ENCODE measurements around the gene CDH8. TPM values are rescaled to one million over a fixed set of nuclear protein-coding genes. Genes with fewer than 3 reads are reported as not detected.

The CDH8 gene
- total and polyA plus RNA-seq, 4 donors: 0.02 to 3.1 (median 0.30) TPM

- H3K27me3 ChIP-seq (ENCODE audit: control insufficient read depth in 3 of 3, insufficient read depth in 3 of 3, low read length in 2 of 3): no peaks in the 10 kb centered on the region
- ATAC-seq (ENCODE audit: insufficient read depth, low FRiP score): no peak
- no peak for TF ChIP-seq CTCF (IDR thresholded peaks at IDR 0.05; ENCODE audit: control extremely low read depth, extremely low read depth)
- H3K9ac ChIP-seq (ENCODE audit: insufficient read depth in 1 of 2, low read length in 2 of 2): no peak overlapping the region
- H3K27ac ChIP-seq (ENCODE audit: low read depth in 1 of 2, low read length in 1 of 2): no peak overlapping the region
- no peaks in the 10 kb centered on the region for H3K9me3 ChIP-seq (ENCODE audit: control insufficient read depth in 4 of 4, insufficient read depth in 3 of 4, low read length in 3 of 4)
- H3K4me3 ChIP-seq: no peak overlapping the region
- H3K4me1 ChIP-seq (ENCODE audit: control insufficient read depth in 5 of 5, insufficient read depth in 5 of 5, low read length in 5 of 5): no peaks in the 10 kb centered on the region
- DNase-seq: no peak
- no peaks in the 10 kb centered on the region for H3K36me3 ChIP-seq (ENCODE audit: control insufficient read depth in 4 of 4, insufficient read depth in 4 of 4, low read length in 4 of 4)
- WGBS, 2 donors: 40 to 57% methylated on average over 3 of the region's 3 CpGs
These were observed 92.2 kb downstream of the CDH8 start for GRCh38 chr16:61944004-61944403.

- ATAC-seq (ENCODE audit: insufficient read depth, low FRiP score) (no peak), DNase-seq (no peak)
- no peaks in the 10 kb centered on the region for H3K9me3 ChIP-seq (ENCODE audit: control insufficient read depth in 4 of 4, insufficient read depth in 3 of 4, low read length in 3 of 4)
- WGBS, 2 donors: 95% methylated on average over 10 of the region's 10 CpGs
- H3K27ac ChIP-seq (ENCODE audit: low read depth in 1 of 2, low read length in 1 of 2): no peak overlapping the region
- no peaks in the 10 kb centered on the region for H3K27me3 ChIP-seq (ENCODE audit: control insufficient read depth in 3 of 3, insufficient read depth in 3 of 3, low read length in 2 of 3)
- H3K4me3 ChIP-seq: no peak overlapping the region
- H3K4me1 ChIP-seq (ENCODE audit: control insufficient read depth in 5 of 5, insufficient read depth in 5 of 5, low read length in 5 of 5): no peaks in the 10 kb centered on the region
- no peak overlapping the region for H3K9ac ChIP-seq (ENCODE audit: insufficient read depth in 1 of 2, low read length in 2 of 2)
- no peaks in the 10 kb centered on the region for H3K36me3 ChIP-seq (ENCODE audit: control insufficient read depth in 4 of 4, insufficient read depth in 4 of 4, low read length in 4 of 4)
- no peak for TF ChIP-seq CTCF (IDR thresholded peaks at IDR 0.05; ENCODE audit: control extremely low read depth, extremely low read depth)
These were observed 95.6 kb downstream of the CDH8 start for GRCh38 chr16:61940611-61941010.

- Histone ChIP-seq H3K4me1 (ENCODE audit: control insufficient read depth in 5 of 5, insufficient read depth in 5 of 5, low read length in 5 of 5) (no peaks in the 10 kb centered on the region), H3K9ac (ENCODE audit: insufficient read depth in 1 of 2, low read length in 2 of 2) (no peak overlapping the region), H3K27ac (ENCODE audit: low read depth in 1 of 2, low read length in 1 of 2) (no peak overlapping the region), H3K27me3 (ENCODE audit: control insufficient read depth in 3 of 3, insufficient read depth in 3 of 3, low read length in 2 of 3) (no peaks in the 10 kb centered on the region), H3K4me3 (no peak overlapping the region), H3K36me3 (ENCODE audit: control insufficient read depth in 4 of 4, insufficient read depth in 4 of 4, low read length in 4 of 4) (no peaks in the 10 kb centered on the region), H3K9me3 (ENCODE audit: control insufficient read depth in 4 of 4, insufficient read depth in 3 of 4, low read length in 3 of 4) (no peaks in the 10 kb centered on the region)
- ATAC-seq (ENCODE audit: insufficient read depth, low FRiP score) (no peak), DNase-seq (no peak)
- TF ChIP-seq CTCF (IDR thresholded peaks at IDR 0.05; ENCODE audit: control extremely low read depth, extremely low read depth): no peak
These were observed 98.6 kb downstream of the CDH8 start for GRCh38 chr16:61937646-61938045.

- H3K4me3 ChIP-seq: no peak overlapping the region
- H3K36me3 ChIP-seq (ENCODE audit: control insufficient read depth in 4 of 4, insufficient read depth in 4 of 4, low read length in 4 of 4): no peaks in the 10 kb centered on the region
- H3K27me3 ChIP-seq (ENCODE audit: control insufficient read depth in 3 of 3, insufficient read depth in 3 of 3, low read length in 2 of 3): no peaks in the 10 kb centered on the region
- ATAC-seq (ENCODE audit: insufficient read depth, low FRiP score) (no peak), DNase-seq (peak in 2 of 3 donors; percentile 12 to 15)
- TF ChIP-seq CTCF (IDR thresholded peaks at IDR 0.05; ENCODE audit: control extremely low read depth, extremely low read depth): no peak
- 79 to 85% methylated on average over 2 of the region's 2 CpGs for WGBS, 2 donors
- H3K4me1 ChIP-seq (ENCODE audit: control insufficient read depth in 5 of 5, insufficient read depth in 5 of 5, low read length in 5 of 5): no peaks in the 10 kb centered on the region
- H3K27ac ChIP-seq (ENCODE audit: low read depth in 1 of 2, low read length in 1 of 2): no peak overlapping the region
- no peak overlapping the region for H3K9ac ChIP-seq (ENCODE audit: insufficient read depth in 1 of 2, low read length in 2 of 2)
- no peaks in the 10 kb centered on the region for H3K9me3 ChIP-seq (ENCODE audit: control insufficient read depth in 4 of 4, insufficient read depth in 3 of 4, low read length in 3 of 4)
These were observed 99.7 kb downstream of the CDH8 start for GRCh38 chr16:61936522-61936921.
